ENCODE results near the gene WWC2.

Gene WWC2

GRCh38 chr4:183197140-183197539 is 98.1 kb downstream of the WWC2 start:
- no peak overlapping the region for H3K27ac ChIP-seq (ENCODE audit: low read depth, low read length)
- H3K79me2 ChIP-seq (ENCODE audit: control insufficient read depth, insufficient read depth, low read length, unreplicated experiment) = peaks cover 5% of the 10 kb centered on the region
- H3K4me1 ChIP-seq (ENCODE audit: control insufficient read depth, insufficient read depth, low read length, unreplicated experiment) = peaks cover 22% of the 10 kb centered on the region
- H3K27me3 ChIP-seq (ENCODE audit: insufficient read depth, low read length) = no peaks in the 10 kb centered on the region
- H2AFZ ChIP-seq (ENCODE audit: low read length, unreplicated experiment) = no peak overlapping the region
- no peaks in the 10 kb centered on the region for H3K36me3 ChIP-seq (ENCODE audit: insufficient read depth, low read length)
- H3K4me3 ChIP-seq (ENCODE audit: low read depth, low read length) = no peak overlapping the region

GRCh38 chr4:183200453-183200852 is 101.4 kb downstream of the WWC2 start:
- peak overlapping the region; percentile 30; the same call in 1 of the 2 replicates for H3K4me3 ChIP-seq (ENCODE audit: low read depth, low read length)

GRCh38 chr4:183201331-183201730 is 102.3 kb downstream of the WWC2 start:
- no peak overlapping the region for H2AFZ ChIP-seq (ENCODE audit: low read length, unreplicated experiment)
- H3K27ac ChIP-seq (ENCODE audit: low read depth, low read length) = peak overlapping the region; percentile 90
- no peaks in the 10 kb centered on the region for H3K27me3 ChIP-seq (ENCODE audit: insufficient read depth, low read length)
- H3K79me2 ChIP-seq (ENCODE audit: control insufficient read depth, insufficient read depth, low read length, unreplicated experiment) = peaks cover 11% of the 10 kb centered on the region
- H3K4me1 ChIP-seq (ENCODE audit: control insufficient read depth, insufficient read depth, low read length, unreplicated experiment) = peaks cover 23% of the 10 kb centered on the region
- H3K4me3 ChIP-seq (ENCODE audit: low read depth, low read length) = no peak overlapping the region
- H3K36me3 ChIP-seq (ENCODE audit: insufficient read depth, low read length) = no peaks in the 10 kb centered on the region

More at GRCh38 chr4:183200453-183200852, 101.4 kb downstream of the WWC2 start:
- H3K79me2 ChIP-seq (ENCODE audit: control insufficient read depth, insufficient read depth, low read length, unreplicated experiment) = peaks cover 9% of the 10 kb centered on the region
- H3K4me1 ChIP-seq (ENCODE audit: control insufficient read depth, insufficient read depth, low read length, unreplicated experiment) = peaks cover 23% of the 10 kb centered on the region
- no peaks in the 10 kb centered on the region for H3K27me3 ChIP-seq (ENCODE audit: insufficient read depth, low read length)
- H2AFZ ChIP-seq (ENCODE audit: low read length, unreplicated experiment) = peak overlapping the region; percentile 37
- H3K27ac ChIP-seq (ENCODE audit: low read depth, low read length) = peak overlapping the region; percentile 90
- no peaks in the 10 kb centered on the region for H3K36me3 ChIP-seq (ENCODE audit: insufficient read depth, low read length)

- Histone ChIP-seq H2AFZ (ENCODE audit: low read length, unreplicated experiment) (no peak overlapping the region), H3K4me3 (ENCODE audit: low read depth, low read length) (no peak overlapping the region), H3K79me2 (ENCODE audit: control insufficient read depth, insufficient read depth, low read length, unreplicated experiment) (peaks cover 16% of the 10 kb centered on the region), H3K27ac (ENCODE audit: low read depth, low read length) (no peak overlapping the region), H3K4me1 (ENCODE audit: control insufficient read depth, insufficient read depth, low read length, unreplicated experiment) (peaks cover 23% of the 10 kb centered on the region), H3K36me3 (ENCODE audit: insufficient read depth, low read length) (no peaks in the 10 kb centered on the region), H3K27me3 (ENCODE audit: insufficient read depth, low read length) (no peaks in the 10 kb centered on the region)
Observed at GRCh38 chr4:183202523-183202922, 103.5 kb downstream of the WWC2 start.

GRCh38 chr4:183204793-183205192 is 105.7 kb downstream of the WWC2 start:
- no peaks in the 10 kb centered on the region for H3K27me3 ChIP-seq (ENCODE audit: insufficient read depth, low read length)
- H3K27ac ChIP-seq (ENCODE audit: low read depth, low read length) = no peak overlapping the region
- no peak overlapping the region for H2AFZ ChIP-seq (ENCODE audit: low read length, unreplicated experiment)
- H3K4me1 ChIP-seq (ENCODE audit: control insufficient read depth, insufficient read depth, low read length, unreplicated experiment) = peaks cover 22% of the 10 kb centered on the region
- peaks cover 16% of the 10 kb centered on the region for H3K79me2 ChIP-seq (ENCODE audit: control insufficient read depth, insufficient read depth, low read length, unreplicated experiment)
- H3K36me3 ChIP-seq (ENCODE audit: insufficient read depth, low read length) = peaks cover 8% of the 10 kb centered on the region; the same call in 1 of the 2 replicates
- H3K4me3 ChIP-seq (ENCODE audit: low read depth, low read length) = no peak overlapping the region

GRCh38 chr4:183205193-183205592 is 106.1 kb downstream of the WWC2 start:
- no peak overlapping the region for H3K27ac ChIP-seq (ENCODE audit: low read depth, low read length)
- H3K4me1 ChIP-seq (ENCODE audit: control insufficient read depth, insufficient read depth, low read length, unreplicated experiment) = peaks cover 18% of the 10 kb centered on the region
- H3K36me3 ChIP-seq (ENCODE audit: insufficient read depth, low read length) = peaks cover 9% of the 10 kb centered on the region; the same call in 1 of the 2 replicates
- no peak overlapping the region for H2AFZ ChIP-seq (ENCODE audit: low read length, unreplicated experiment)
- peaks cover 16% of the 10 kb centered on the region for H3K79me2 ChIP-seq (ENCODE audit: control insufficient read depth, insufficient read depth, low read length, unreplicated experiment)
- no peak overlapping the region for H3K4me3 ChIP-seq (ENCODE audit: low read depth, low read length)
- H3K27me3 ChIP-seq (ENCODE audit: insufficient read depth, low read length) = no peaks in the 10 kb centered on the region

GRCh38 chr4:183205709-183206108 is 106.7 kb downstream of the WWC2 start:
- H3K4me3 ChIP-seq (ENCODE audit: low read depth, low read length) = no peak overlapping the region
- peaks cover 9% of the 10 kb centered on the region; the same call in 1 of the 2 replicates for H3K36me3 ChIP-seq (ENCODE audit: insufficient read depth, low read length)
- H3K27ac ChIP-seq (ENCODE audit: low read depth, low read length) = no peak overlapping the region
- peaks cover 15% of the 10 kb centered on the region for H3K4me1 ChIP-seq (ENCODE audit: control insufficient read depth, insufficient read depth, low read length, unreplicated experiment)
- no peaks in the 10 kb centered on the region for H3K27me3 ChIP-seq (ENCODE audit: insufficient read depth, low read length)
- H3K79me2 ChIP-seq (ENCODE audit: control insufficient read depth, insufficient read depth, low read length, unreplicated experiment) = peaks cover 19% of the 10 kb centered on the region
- H2AFZ ChIP-seq (ENCODE audit: low read length, unreplicated experiment) = no peak overlapping the region

GRCh38 chr4:183211533-183211932 is 112.5 kb downstream of the WWC2 start:
- no peak overlapping the region for H3K4me3 ChIP-seq (ENCODE audit: low read depth, low read length)
- H3K79me2 ChIP-seq (ENCODE audit: control insufficient read depth, insufficient read depth, low read length, unreplicated experiment) = peaks cover 7% of the 10 kb centered on the region
- peaks cover 9% of the 10 kb centered on the region; the same call in 1 of the 2 replicates for H3K36me3 ChIP-seq (ENCODE audit: insufficient read depth, low read length)
- no peaks in the 10 kb centered on the region for H3K4me1 ChIP-seq (ENCODE audit: control insufficient read depth, insufficient read depth, low read length, unreplicated experiment)
- H3K27ac ChIP-seq (ENCODE audit: low read depth, low read length) = no peak overlapping the region
- no peak overlapping the region for H2AFZ ChIP-seq (ENCODE audit: low read length, unreplicated experiment)
- H3K27me3 ChIP-seq (ENCODE audit: insufficient read depth, low read length) = no peaks in the 10 kb centered on the region

GRCh38 chr4:183213996-183214395 is 114.9 kb downstream of the WWC2 start:
- H3K4me3 ChIP-seq (ENCODE audit: low read depth, low read length) = no peak overlapping the region
- peaks cover 3% of the 10 kb centered on the region for H3K79me2 ChIP-seq (ENCODE audit: control insufficient read depth, insufficient read depth, low read length, unreplicated experiment)
- peaks cover 6% of the 10 kb centered on the region; the same call in 1 of the 2 replicates for H3K36me3 ChIP-seq (ENCODE audit: insufficient read depth, low read length)
- no peak overlapping the region for H3K27ac ChIP-seq (ENCODE audit: low read depth, low read length)
- no peaks in the 10 kb centered on the region for H3K27me3 ChIP-seq (ENCODE audit: insufficient read depth, low read length)
- H3K4me1 ChIP-seq (ENCODE audit: control insufficient read depth, insufficient read depth, low read length, unreplicated experiment) = no peaks in the 10 kb centered on the region
- H2AFZ ChIP-seq (ENCODE audit: low read length, unreplicated experiment) = no peak overlapping the region

- Histone ChIP-seq H2AFZ (ENCODE audit: low read length, unreplicated experiment) (no peak overlapping the region), H3K27ac (ENCODE audit: low read depth, low read length) (no peak overlapping the region), H3K79me2 (ENCODE audit: control insufficient read depth, insufficient read depth, low read length, unreplicated experiment) (peaks cover 3% of the 10 kb centered on the region), H3K27me3 (ENCODE audit: insufficient read depth, low read length) (no peaks in the 10 kb centered on the region), H3K4me1 (ENCODE audit: control insufficient read depth, insufficient read depth, low read length, unreplicated experiment) (peaks cover 5% of the 10 kb centered on the region), H3K4me3 (ENCODE audit: low read depth, low read length) (no peak overlapping the region), H3K36me3 (ENCODE audit: insufficient read depth, low read length) (no peaks in the 10 kb centered on the region)
Observed at GRCh38 chr4:183214912-183215488, 115.9 kb downstream of the WWC2 start.

GRCh38 chr4:183220236-183220635 is 121.2 kb downstream of the WWC2 start:
- H3K27ac ChIP-seq (ENCODE audit: low read depth, low read length) = no peak overlapping the region
- no peaks in the 10 kb centered on the region for H3K36me3 ChIP-seq (ENCODE audit: insufficient read depth, low read length)
- no peak overlapping the region for H2AFZ ChIP-seq (ENCODE audit: low read length, unreplicated experiment)
- H3K27me3 ChIP-seq (ENCODE audit: insufficient read depth, low read length) = no peaks in the 10 kb centered on the region
- H3K4me1 ChIP-seq (ENCODE audit: control insufficient read depth, insufficient read depth, low read length, unreplicated experiment) = peaks cover 5% of the 10 kb centered on the region
- H3K79me2 ChIP-seq (ENCODE audit: control insufficient read depth, insufficient read depth, low read length, unreplicated experiment) = no peaks in the 10 kb centered on the region
- no peak overlapping the region for H3K4me3 ChIP-seq (ENCODE audit: low read depth, low read length)

All from ACC112 (cell line).